GM12872 (cell line): Measurements from ENCODE around the gene MET.
A peak's percentile ranks its signal among the peaks of the same experiment; 100 is the strongest.

Source experiments
- CTCF ChIP-seq: IDR thresholded peaks from 3 replicates; pipeline ENCODE4 v1.5.1; 2011; ENCODE audit warnings: low read depth, mild to moderate bottlenecking, low read length, moderate library complexity; ENCODE audit not compliant: insufficient read depth

Gene MET

GRCh38 chr7:116805100-116805544, 133.1 kb downstream of the MET start:
- TF ChIP-seq CTCF, result no peak

DNA sequence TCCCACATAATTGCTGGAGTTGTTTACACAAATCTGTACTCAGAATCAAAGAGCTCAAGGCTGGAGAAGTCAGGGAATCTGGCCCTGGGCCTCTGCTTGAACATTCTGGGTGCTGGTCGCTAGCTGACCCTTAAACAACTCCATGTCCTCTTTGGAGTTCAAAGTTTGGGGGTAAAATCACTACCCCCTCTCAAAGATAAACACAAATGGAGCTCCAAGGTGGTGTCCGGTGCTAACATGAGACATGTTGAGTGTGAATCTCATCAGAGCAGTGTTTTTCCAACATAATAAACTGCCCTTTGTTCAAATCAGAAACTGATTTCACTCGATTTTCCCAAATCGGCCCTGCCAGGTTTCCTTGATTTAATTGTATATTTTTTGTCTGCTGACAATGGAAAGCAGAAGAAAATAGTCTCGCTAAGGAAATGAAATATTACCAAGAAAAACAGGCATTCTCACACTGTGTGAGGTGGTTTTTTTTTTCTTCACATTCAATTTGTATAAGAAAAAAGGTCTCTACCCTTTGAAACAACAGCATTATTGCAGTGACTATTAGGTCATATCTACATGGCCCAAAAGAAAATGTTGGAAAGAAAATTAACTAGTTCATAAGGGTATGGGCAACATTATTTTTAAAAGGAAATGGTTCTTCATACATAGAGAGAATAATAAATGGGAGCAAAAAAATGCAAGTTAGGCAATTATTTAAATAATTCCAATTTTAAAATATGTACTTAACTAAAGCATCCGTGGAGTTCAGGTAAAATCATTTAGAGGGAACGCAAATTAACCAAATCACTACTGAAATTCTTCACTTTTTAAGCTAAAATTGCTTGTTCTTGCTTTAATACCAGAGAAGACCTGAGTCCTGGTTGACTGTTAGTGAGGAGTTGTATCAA, 134.3 kb downstream of the MET start:
- no peak for TF ChIP-seq CTCF

- TF ChIP-seq CTCF, result no peak
Observed at GRCh38 chr7:116807011-116807560, 135.1 kb downstream of the MET start.

DNA sequence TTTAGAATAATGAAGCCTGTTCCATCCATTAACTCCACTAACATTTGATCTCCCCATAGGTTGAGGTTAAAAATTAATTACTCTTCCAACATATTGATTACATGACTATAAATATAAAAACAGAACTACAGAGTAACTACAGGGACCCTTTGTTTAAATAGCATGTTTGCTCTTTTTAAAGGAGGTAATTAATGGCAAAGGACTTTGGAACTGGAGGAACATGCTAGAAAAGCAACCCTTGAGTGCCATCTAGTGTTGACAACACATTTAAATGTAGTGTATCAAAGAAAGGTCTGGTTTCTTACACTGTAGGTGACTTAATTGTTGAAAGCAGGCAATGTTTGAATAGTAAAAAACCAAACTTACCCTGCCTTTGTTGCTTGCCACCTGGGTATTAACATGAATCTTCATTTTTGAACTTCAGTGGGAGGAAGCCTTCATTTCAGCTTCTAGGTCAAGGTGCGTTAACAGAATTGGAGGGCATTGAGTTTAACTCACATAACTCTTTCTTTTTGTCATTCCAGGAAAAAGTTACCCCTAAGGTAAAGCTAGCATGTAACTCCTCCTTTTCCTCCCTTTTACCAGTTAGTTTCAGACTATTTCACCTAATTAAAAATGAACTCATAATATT, 137.8 kb downstream of the MET start:
- TF ChIP-seq CTCF, result peak; percentile 55

DNA sequence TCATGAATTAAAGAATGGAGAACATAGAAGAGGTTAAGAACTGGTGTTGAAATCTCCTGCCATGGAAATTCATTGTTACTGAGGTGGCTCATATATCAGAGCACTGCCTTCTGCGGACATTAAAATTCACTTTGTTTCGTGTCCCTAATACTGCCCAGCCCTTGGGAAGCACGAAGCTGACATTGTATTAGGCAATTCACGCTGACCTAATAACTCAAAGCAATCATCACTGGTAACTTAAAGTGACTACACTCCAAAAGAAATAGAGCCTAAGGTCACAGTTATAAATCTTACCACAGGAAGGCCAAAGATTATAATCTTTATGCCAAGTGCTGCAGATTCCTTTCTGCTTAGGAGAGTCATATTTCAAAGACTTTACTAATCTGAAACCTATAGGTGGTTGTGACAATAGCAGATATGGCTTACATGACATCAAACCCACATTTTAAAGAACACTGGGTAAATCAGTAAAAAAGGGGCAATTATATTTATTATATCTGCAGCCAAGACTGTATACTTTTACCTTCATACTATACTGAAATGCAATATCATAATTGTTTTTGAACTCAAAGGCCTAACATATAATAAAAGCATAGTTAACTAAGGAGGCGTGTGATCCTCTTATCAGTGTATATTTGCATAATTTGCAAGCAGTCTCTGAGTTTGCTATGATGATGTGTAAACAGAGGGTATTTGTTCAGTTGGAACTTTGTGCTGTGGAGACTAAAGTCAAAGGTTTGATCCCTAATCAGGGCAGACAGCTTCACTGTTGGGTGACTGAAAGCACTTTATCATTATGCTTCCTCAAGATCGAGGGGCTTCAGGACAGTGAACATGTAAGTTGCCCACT, 138.5 kb downstream of the MET start:
- no peak for TF ChIP-seq CTCF

- TF ChIP-seq CTCF, result no peak
Observed at GRCh38 chr7:116811768-116812167, 139.8 kb downstream of the MET start.
